Large intestine (tissue), 3 donors: ENCODE results near the gene OLFM3. TPM values are rescaled to one million over a fixed set of nuclear protein-coding genes. Genes with fewer than 3 reads are reported as not detected.

Source experiments
- DNase-seq, 2 donors: peaks; one replicate each; pipeline versions ENCODE4 v3.0.0 to v3.0.0-alpha.2; 2013
- H3K27ac ChIP-seq: one replicate; pipeline ENCODE4 v1.5.1; 2013; ENCODE audit warnings: low read length
- H3K27me3 ChIP-seq: 2 replicates; pipeline ENCODE4 v1.6.1; 2013; ENCODE audit warnings: low read length; ENCODE audit not compliant: control insufficient read depth, insufficient read depth
- H3K36me3 ChIP-seq: 2 replicates; pipeline ENCODE4 v1.6.1; 2013; ENCODE audit warnings: low read length; ENCODE audit not compliant: control insufficient read depth, insufficient read depth
- H3K4me1 ChIP-seq: one replicate; pipeline ENCODE4 v1.6.1; 2013; ENCODE audit warnings: low read length; ENCODE audit not compliant: control insufficient read depth, insufficient read depth
- H3K4me3 ChIP-seq: one replicate; pipeline ENCODE4 v1.5.1; 2013; ENCODE audit warnings: low read length
- H3K9me3 ChIP-seq: one replicate; pipeline ENCODE4 v1.6.1; 2013; ENCODE audit warnings: mild to moderate bottlenecking, low read depth, low read length, moderate library complexity; ENCODE audit not compliant: control insufficient read depth
- WGBS: methylation state at CpG from one replicate; pipeline ENCODE4 v1.1.5; 2013; ENCODE audit warnings: low lambda C conversion rate; ENCODE audit not compliant: insufficient coverage; 5-methylcytosine and 5-hydroxymethylcytosine counted together
- polyA plus RNA-seq: library from polyadenylated mRNA; unstranded; fragments of 120-200 nt; gene quantifications from one replicate; pipeline ENCODE4 v1.2.1, GENCODE V29; 2013

Gene OLFM3
- polyA plus RNA-seq, 1 donor: 27.4 TPM

DNA sequence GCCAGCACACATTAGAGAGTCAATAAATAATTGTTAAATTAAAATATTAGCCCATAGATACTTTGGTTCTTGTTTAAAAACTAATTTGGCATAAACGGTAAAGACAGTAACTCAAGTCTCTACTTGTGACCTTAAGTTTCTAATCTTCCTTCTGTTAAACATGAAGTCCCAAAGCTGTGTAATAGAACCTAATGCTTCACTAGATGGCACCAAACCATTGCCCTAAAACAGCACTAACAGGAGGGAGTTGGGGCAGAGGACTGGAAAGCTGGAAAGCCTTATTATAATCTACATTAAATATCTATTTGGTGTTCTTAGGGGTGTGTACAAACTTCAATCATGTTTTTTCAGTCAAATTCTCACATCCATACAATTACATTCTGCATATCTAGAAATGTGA, 176.7 kb downstream of the OLFM3 start:
- Histone ChIP-seq H3K4me1 (no peaks in the 10 kb centered on the region), H3K36me3 (no peaks in the 10 kb centered on the region), H3K27me3 (no peaks in the 10 kb centered on the region), H3K9me3 (no peaks in the 10 kb centered on the region), H3K27ac (no peak overlapping the region), H3K4me3 (no peak overlapping the region)
- peak; percentile 38 to 44 for DNase-seq
- no CpG with 5 or more reads among the region's 1 CpG for WGBS

DNA sequence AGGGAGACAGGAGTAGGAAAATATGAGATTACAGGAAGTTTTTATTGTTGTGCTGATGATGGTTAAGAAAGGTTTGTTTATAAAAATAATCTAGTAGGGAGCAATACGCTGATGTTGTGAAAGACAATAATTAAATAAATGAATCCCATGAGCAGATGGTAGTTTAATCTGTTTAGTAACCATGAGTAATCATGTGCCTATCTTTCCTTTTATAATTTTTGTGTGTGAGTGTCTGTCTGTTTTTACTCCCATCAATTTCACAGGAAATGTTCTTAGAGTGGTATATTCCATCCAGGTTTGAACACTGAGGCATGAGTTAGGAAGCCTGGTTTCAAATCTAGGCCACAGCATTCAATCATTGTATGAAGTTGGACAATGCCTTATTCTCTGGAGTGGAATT, 180.5 kb downstream of the OLFM3 start:
- H3K27ac ChIP-seq: no peak overlapping the region
- H3K9me3 ChIP-seq: no peaks in the 10 kb centered on the region
- no peak overlapping the region for H3K4me3 ChIP-seq
- 60% methylated on average over 1 of the region's 1 CpG for WGBS
- H3K27me3 ChIP-seq: no peaks in the 10 kb centered on the region
- DNase-seq: no peak
- H3K4me1 ChIP-seq: no peaks in the 10 kb centered on the region
- no peaks in the 10 kb centered on the region for H3K36me3 ChIP-seq

DNA sequence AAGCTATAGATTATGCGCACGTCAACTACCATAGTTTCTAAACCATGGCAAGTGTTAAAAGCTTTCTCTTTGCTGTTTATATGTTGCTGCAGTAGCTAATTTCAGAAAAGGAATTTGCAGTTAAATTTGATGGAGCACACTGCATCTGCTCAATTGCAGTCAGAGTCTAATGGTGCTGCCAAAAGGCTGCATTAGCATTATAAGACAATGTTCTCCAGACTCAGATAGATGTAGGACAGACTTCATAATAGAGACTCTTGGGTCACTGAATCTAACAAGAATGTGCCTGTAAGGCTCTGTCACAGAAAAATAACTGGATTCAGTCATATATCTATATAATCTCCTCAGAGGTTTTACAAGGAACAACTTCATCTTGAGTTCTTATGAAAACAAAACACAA, 198.3 kb downstream of the OLFM3 start:
- Histone ChIP-seq H3K9me3 (no peaks in the 10 kb centered on the region), H3K27ac (no peak overlapping the region), H3K4me3 (no peak overlapping the region), H3K27me3 (no peaks in the 10 kb centered on the region), H3K36me3 (no peaks in the 10 kb centered on the region), H3K4me1 (no peaks in the 10 kb centered on the region)
- DNase-seq: no peak
- WGBS: 77% methylated on average over 2 of the region's 2 CpGs

DNA sequence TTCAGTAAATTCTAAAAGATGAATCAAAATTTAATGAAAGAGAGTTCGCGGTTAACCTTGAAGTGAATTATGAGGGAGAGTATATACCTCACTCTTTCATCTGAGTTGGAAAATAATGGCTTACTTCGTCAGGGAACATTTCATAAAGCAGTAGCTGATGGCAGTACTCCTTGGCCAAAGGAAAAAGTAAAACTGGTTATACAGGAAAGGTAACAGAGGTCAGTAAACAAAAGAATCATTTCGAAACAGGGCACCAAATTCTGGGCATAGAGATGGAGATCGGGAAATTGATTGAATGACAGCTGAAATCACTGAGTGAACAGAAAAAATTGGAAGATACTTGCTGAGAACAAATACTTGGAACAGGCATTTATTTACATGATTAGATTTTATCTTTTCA, 199.0 kb downstream of the OLFM3 start:
- Histone ChIP-seq H3K27ac (no peak overlapping the region), H3K9me3 (no peaks in the 10 kb centered on the region), H3K4me1 (no peaks in the 10 kb centered on the region), H3K27me3 (no peaks in the 10 kb centered on the region), H3K4me3 (no peak overlapping the region), H3K36me3 (no peaks in the 10 kb centered on the region)
- DNase-seq: no peak
- 85% methylated on average over 4 of the region's 5 CpGs for WGBS

DNA sequence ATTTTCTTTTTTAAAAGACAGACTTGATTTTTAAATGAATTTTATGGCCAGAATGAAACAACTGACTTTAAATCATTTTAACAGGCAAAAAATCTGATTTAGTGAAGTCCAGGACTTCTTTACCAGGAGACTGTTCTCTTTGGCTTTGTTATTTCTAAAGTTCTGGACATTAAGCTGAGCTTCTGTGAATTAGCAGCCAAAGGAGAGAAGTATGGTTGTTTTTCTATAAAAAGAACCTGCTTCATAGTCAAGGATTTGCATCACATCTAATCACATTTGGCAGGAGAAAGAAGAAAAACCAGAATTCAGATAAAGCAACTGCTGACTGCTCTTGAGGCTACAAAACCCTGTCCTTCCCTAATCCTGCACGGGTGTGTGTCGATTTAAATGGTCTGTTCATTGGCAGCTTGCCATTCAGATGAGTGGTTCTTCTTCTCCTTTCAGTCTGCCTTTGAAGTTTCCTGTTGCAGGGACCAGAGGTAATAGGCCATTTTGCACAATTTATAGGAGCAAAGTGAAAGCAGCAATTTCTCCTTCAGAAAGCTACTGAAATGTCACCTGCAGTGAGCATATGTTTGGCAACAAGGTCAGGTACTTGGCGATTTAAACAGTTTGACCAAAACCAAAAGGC, 215.4 kb downstream of the OLFM3 start:
- Histone ChIP-seq H3K36me3 (no peaks in the 10 kb centered on the region), H3K4me3 (no peak overlapping the region), H3K27me3 (no peaks in the 10 kb centered on the region), H3K27ac (no peak overlapping the region), H3K9me3 (no peaks in the 10 kb centered on the region), H3K4me1 (no peaks in the 10 kb centered on the region)
- DNase-seq: no peak
- WGBS: no CpG with 5 or more reads among the region's 3 CpGs

DNA sequence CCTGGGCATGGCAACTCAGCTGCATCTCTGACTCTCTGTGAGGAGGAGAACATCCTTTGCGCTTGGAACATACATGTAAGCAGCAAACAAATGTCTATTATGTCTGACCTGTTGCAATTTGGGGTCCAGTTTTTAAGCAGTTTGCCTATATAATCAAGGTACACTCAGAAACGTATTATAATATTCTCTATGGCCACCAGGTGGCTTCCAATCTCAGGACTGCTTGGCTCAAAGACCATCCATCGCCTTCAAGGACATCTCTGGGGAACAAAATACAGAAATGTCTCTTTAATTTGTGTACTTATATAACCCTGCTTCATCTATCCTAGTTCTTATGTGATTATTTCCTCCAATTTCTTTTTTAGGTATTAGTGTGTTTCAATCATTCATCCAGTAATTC, 227.2 kb downstream of the OLFM3 start:
- no peak overlapping the region for H3K4me3 ChIP-seq
- H3K27ac ChIP-seq: no peak overlapping the region
- H3K4me1 ChIP-seq: no peaks in the 10 kb centered on the region
- H3K9me3 ChIP-seq: no peaks in the 10 kb centered on the region
- H3K27me3 ChIP-seq: no peaks in the 10 kb centered on the region
- H3K36me3 ChIP-seq: no peaks in the 10 kb centered on the region
- no peak for DNase-seq
- WGBS: no CpG with 5 or more reads among the region's 3 CpGs

DNA sequence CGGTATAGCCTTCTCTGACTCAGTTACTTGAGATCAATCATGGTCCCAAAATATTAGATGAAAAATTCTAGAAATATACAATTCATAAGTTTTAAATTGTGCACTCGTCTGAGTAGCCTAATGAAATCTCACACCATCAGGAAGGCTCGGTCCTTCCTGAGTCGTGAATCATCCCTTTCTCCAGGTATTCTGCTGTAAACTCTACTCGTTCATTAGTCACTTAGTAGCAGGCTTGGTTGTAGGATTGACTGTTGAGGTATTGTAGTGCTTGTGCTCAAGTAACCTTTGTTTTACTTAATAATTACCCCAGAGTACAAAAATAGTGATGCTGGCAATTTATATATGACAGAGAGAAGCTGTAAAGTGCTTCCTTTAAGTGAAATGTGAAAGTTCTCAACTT, 238.7 kb downstream of the OLFM3 start:
- WGBS: 73% methylated on average over 4 of the region's 5 CpGs
- no peaks in the 10 kb centered on the region for H3K4me1 ChIP-seq
- DNase-seq: no peak
- no peaks in the 10 kb centered on the region for H3K36me3 ChIP-seq
- no peak overlapping the region for H3K27ac ChIP-seq
- no peaks in the 10 kb centered on the region for H3K9me3 ChIP-seq
- H3K4me3 ChIP-seq: no peak overlapping the region
- H3K27me3 ChIP-seq: no peaks in the 10 kb centered on the region

DNA sequence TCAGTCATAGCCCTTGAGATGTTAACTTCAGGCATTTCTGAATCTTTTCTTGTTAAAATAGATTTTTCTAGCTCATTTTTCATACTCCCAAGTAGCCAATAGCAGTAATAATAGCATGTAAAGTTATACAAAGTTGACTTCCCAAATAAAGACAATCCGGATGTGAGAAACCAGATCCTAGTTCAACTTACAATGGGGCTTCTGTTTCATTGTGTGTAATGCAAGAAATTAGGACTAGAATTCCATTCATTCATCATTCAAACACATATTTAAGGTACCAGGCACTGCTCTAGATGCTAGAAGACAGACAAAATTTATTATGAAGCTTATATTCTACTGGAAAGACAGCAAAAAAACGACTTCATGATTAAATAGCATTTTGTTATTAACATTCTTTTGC, 240.3 kb downstream of the OLFM3 start:
- no peaks in the 10 kb centered on the region for H3K27me3 ChIP-seq
- WGBS: 86% methylated on average over 2 of the region's 2 CpGs
- H3K4me3 ChIP-seq: no peak overlapping the region

More for the DNA sequence above, 240.3 kb downstream of the OLFM3 start:
- Histone ChIP-seq H3K9me3 (no peaks in the 10 kb centered on the region), H3K36me3 (no peaks in the 10 kb centered on the region), H3K4me1 (no peaks in the 10 kb centered on the region), H3K27ac (no peak overlapping the region)
- DNase-seq: no peak
